Esophagus squamous epithelium (tissue), 4 donors: ENCODE results near the gene SUV39H2.

Experiments
- CTCF ChIP-seq, 6 experiments: fragments of 450-650 bp in 4 of 6; fragments of 200-600 bp in 2 of 6; sonication (generic) in 2 of 6; IDR thresholded peaks; one replicate each; pipeline ENCODE4 v1.5.1; 2016 to 2019; ENCODE audit warnings: antibody characterized with exemption in 6 of 6, mild to moderate bottlenecking in 4 of 6, moderate library complexity in 4 of 6
- POLR2A ChIP-seq, 4 donors: fragments of 450-650 bp; IDR thresholded peaks; one replicate each; pipeline ENCODE4 v1.6.1; 2017; ENCODE audit warnings: antibody characterized with exemption in 4 of 4, mild to moderate bottlenecking in 4 of 4, moderate library complexity in 3 of 4

- no peak for TF ChIP-seq CTCF (IDR thresholded peaks at IDR 0.05)
- no peak for TF ChIP-seq POLR2A (IDR thresholded peaks at IDR 0.05)
Observed at GRCh38 chr10:14860791-14861190, 17.9 kb upstream of the SUV39H2 start.
